Lower leg skin (tissue), 3 donors: ENCODE measurements around the gene FAM114A2.

Experiments used
- CTCF ChIP-seq, 3 donors: fragments of 450-650 bp; IDR thresholded peaks; one replicate each; pipeline ENCODE4 v1.5.1; 2016; ENCODE audit warnings: antibody characterized with exemption in 3 of 3, mild to moderate bottlenecking in 3 of 3, moderate library complexity in 2 of 3
- POLR2A ChIP-seq, 2 donors: fragments of 450-650 bp; IDR thresholded peaks; one replicate each; pipeline ENCODE4 v1.6.1; 2016 to 2017; ENCODE audit warnings: antibody characterized with exemption in 2 of 2, mild to moderate bottlenecking in 1 of 2, moderate library complexity in 1 of 2

DNA sequence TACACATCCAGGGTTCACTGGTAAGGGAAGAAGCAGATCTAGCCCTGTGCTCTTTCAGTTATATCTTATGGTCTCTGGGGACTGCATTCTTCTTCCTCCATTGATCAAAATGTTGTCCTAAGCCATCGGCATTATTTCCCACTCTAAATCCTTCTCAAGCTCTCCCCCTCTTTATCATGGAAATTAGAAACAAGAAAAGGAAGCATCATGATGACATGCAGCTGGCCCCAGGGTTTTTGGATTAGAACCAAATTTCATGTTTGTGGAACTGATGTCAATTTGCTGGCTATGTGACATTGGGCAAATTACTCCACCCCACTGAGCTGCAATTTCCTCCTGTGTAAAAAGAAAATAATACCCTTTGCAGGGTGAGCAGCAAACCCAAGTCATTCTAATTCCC is 39.6 kb upstream of the FAM114A2 start:
- no peak for TF ChIP-seq POLR2A (IDR thresholded peaks at IDR 0.05)
- TF ChIP-seq CTCF (IDR thresholded peaks at IDR 0.05): no peak
